MM.1S (cell line): ENCODE measurements around the gene ARGLU1.

Experiments
- DNase-seq: peaks from one replicate; pipeline ENCODE4 v3.0.0-alpha.2; 2015
- H2AFZ ChIP-seq: fragments of 300-600 bp; sonication (generic); 2 replicates; pipeline ENCODE4 v1.6.0; 2016; ENCODE audit warnings: antibody characterized with exemption, low read length
- H3F3A ChIP-seq: fragments of 300-600 bp; sonication (generic); 2 replicates; pipeline ENCODE4 v1.6.1; 2016; ENCODE audit warnings: mild to moderate bottlenecking, antibody characterized with exemption, low read length, moderate library complexity, mixed read lengths; ENCODE audit not compliant: insufficient read depth
- H3K27ac ChIP-seq: fragments of 300-600 bp; sonication (generic); 2 replicates; pipeline ENCODE4 v1.5.1; 2016; ENCODE audit warnings: mild to moderate bottlenecking, low read length
- H3K27me3 ChIP-seq: fragments of 300-600 bp; sonication (generic); replicated peaks from 2 replicates; pipeline ENCODE4 v1.6.0; 2016; ENCODE audit warnings: low read length; ENCODE audit not compliant: insufficient read depth
- H3K36me3 ChIP-seq: fragments of 300-600 bp; sonication (generic); replicated peaks from 2 replicates; pipeline ENCODE4 v1.6.1; 2016; ENCODE audit warnings: mild to moderate bottlenecking, low read length, mixed read lengths; ENCODE audit not compliant: insufficient read depth
- H3K4me1 ChIP-seq: fragments of 300-600 bp; sonication (generic); 2 replicates; pipeline ENCODE4 v1.6.1; 2016; ENCODE audit warnings: low read length, mixed read lengths
- H3K4me2 ChIP-seq: fragments of 300-600 bp; sonication (generic); 2 replicates; pipeline ENCODE4 v1.6.0; 2016; ENCODE audit warnings: low read depth, low read length
- H3K4me3 ChIP-seq: fragments of 300-600 bp; sonication (generic); 2 replicates; pipeline ENCODE4 v1.5.1; 2016; ENCODE audit warnings: low read length, mixed read lengths
- H3K79me2 ChIP-seq: fragments of 300-600 bp; sonication (generic); 2 replicates; pipeline ENCODE4 v1.6.1; 2016; ENCODE audit warnings: mixed run types, low read length, mixed read lengths
- H3K9ac ChIP-seq: fragments of 300-600 bp; sonication (generic); 2 replicates; pipeline ENCODE4 v1.6.1; 2016; ENCODE audit warnings: low read length, mixed read lengths
- H3K9me2 ChIP-seq: fragments of 300-600 bp; sonication (generic); replicated peaks from 2 replicates; pipeline ENCODE4 v1.6.1; 2016; ENCODE audit warnings: mild to moderate bottlenecking, low read length, mixed read lengths; ENCODE audit not compliant: insufficient read depth
- H3K9me3 ChIP-seq: fragments of 300-600 bp; sonication (generic); replicated peaks from 2 replicates; pipeline ENCODE4 v1.6.1; 2016; ENCODE audit warnings: mild to moderate bottlenecking, low read length, mixed read lengths; ENCODE audit not compliant: insufficient read depth
- H4K20me1 ChIP-seq: fragments of 300-600 bp; sonication (generic); 2 replicates; pipeline ENCODE4 v1.6.1; 2016; ENCODE audit warnings: mild to moderate bottlenecking, low read length, moderate library complexity, mixed read lengths; ENCODE audit not compliant: insufficient read depth
- EZH2 ChIP-seq: fragments of 300-600 bp; sonication (generic); optimal IDR thresholded peaks from 2 replicates; pipeline ENCODE3; 2017; ENCODE audit warnings: low read depth, mild to moderate bottlenecking, antibody characterized with exemption, low read length, mixed read lengths
- EZH2phosphoT487 ChIP-seq: fragments of 300-600 bp; sonication (generic); IDR thresholded peaks from 2 replicates; pipeline ENCODE4 v1.6.1; 2018; ENCODE audit warnings: antibody characterized with exemption, low read length
- TF ChIP-seq, protein P1 (sequence below): fragments of 300-600 bp; sonication (generic); IDR thresholded peaks from 2 replicates; pipeline ENCODE4 v1.5.1; 2016; ENCODE audit warnings: antibody characterized with exemption, low read length, mixed read lengths

Gene ARGLU1

DNA sequence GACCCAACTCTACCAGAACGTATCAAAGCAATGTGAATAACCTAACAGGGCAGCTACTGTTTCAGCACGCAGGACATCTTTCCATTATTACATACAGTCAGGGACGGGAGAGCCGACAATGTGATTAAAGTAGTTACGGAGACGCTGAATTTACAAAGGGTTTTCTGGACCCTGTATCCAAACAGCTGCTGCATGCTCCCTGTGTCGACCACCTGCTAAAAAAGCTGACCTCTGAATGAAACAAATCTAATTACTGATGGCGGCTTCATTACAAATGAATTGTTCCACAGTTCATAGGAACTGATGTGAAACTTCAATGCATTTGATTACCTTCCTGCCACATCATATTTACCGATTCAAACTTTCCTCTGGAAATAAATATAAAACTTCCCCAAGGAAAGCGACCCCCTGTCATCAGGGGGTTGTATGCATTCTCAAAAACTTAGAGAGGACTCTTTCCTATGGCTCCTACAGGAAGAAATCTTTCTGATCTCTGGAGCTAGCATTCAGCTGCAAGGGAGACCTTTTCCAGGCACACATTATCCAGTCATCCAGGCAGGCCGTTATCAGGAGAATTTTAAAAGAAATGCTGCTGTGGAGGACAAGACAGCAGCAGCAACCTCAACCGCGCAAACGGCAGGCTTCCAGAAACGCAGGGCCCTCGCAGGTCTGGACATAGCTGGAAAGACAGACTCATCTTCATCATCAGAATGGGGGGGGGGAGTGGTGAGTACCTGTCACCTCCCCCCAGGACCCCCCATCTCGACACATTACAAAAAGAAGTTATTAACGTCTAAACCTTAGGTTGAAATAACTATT lies 35.6 kb downstream of the ARGLU1 start:
- H3K79me2 ChIP-seq: no peaks in the 10 kb centered on the region
- H4K20me1 ChIP-seq: no peaks in the 10 kb centered on the region; the same call in 1 of the 2 replicates
- TF ChIP-seq EZH2phosphoT487 (no peak), EZH2 (no peak)
- H3K27me3 ChIP-seq: 0 out of 2 replicates have a peak, but pooled peaks cover 5% of the 10 kb centered on the region
- H3K4me2 ChIP-seq: peak overlapping the region; percentile 96; the same call in 1 of the 2 replicates
- peaks cover 10% of the 10 kb centered on the region; the same call in 1 of the 2 replicates for H3K4me1 ChIP-seq
- no peak overlapping the region for H3K9ac ChIP-seq
- H3K4me3 ChIP-seq: peak overlapping the region; percentile 14; the same call in 1 of the 2 replicates
- H3F3A ChIP-seq: peaks cover 13% of the 10 kb centered on the region
- no peak overlapping the region for H2AFZ ChIP-seq
- no peaks in the 10 kb centered on the region for H3K36me3 ChIP-seq
- H3K9me2 ChIP-seq: no peaks in the 10 kb centered on the region
- H3K9me3 ChIP-seq: no peaks in the 10 kb centered on the region
- no peak overlapping the region for H3K27ac ChIP-seq
- no peak for DNase-seq

GRCh38 chr13:106530980-106531481 lies 36.9 kb downstream of the ARGLU1 start:
- H3K27me3 ChIP-seq: 0 out of 2 replicates have a peak, but pooled peaks cover 5% of the 10 kb centered on the region
- H3K9me3 ChIP-seq: no peaks in the 10 kb centered on the region
- TF ChIP-seq EZH2 (no peak), EZH2phosphoT487 (no peak)
- TF ChIP-seq, protein P1, sequence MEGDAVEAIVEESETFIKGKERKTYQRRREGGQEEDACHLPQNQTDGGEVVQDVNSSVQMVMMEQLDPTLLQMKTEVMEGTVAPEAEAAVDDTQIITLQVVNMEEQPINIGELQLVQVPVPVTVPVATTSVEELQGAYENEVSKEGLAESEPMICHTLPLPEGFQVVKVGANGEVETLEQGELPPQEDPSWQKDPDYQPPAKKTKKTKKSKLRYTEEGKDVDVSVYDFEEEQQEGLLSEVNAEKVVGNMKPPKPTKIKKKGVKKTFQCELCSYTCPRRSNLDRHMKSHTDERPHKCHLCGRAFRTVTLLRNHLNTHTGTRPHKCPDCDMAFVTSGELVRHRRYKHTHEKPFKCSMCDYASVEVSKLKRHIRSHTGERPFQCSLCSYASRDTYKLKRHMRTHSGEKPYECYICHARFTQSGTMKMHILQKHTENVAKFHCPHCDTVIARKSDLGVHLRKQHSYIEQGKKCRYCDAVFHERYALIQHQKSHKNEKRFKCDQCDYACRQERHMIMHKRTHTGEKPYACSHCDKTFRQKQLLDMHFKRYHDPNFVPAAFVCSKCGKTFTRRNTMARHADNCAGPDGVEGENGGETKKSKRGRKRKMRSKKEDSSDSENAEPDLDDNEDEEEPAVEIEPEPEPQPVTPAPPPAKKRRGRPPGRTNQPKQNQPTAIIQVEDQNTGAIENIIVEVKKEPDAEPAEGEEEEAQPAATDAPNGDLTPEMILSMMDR: no peak
- no peak overlapping the region for H3K4me3 ChIP-seq
- H3K79me2 ChIP-seq: no peaks in the 10 kb centered on the region
- no peak overlapping the region for H3K9ac ChIP-seq
- H3K4me2 ChIP-seq: no peak overlapping the region
- peaks cover 10% of the 10 kb centered on the region for H3F3A ChIP-seq
- DNase-seq: no peak
- H2AFZ ChIP-seq: no peak overlapping the region
- no peaks in the 10 kb centered on the region for H3K36me3 ChIP-seq
- no peaks in the 10 kb centered on the region for H3K9me2 ChIP-seq
- peaks cover 10% of the 10 kb centered on the region; the same call in 1 of the 2 replicates for H3K4me1 ChIP-seq
- H4K20me1 ChIP-seq: no peaks in the 10 kb centered on the region
- no peak overlapping the region for H3K27ac ChIP-seq

DNA sequence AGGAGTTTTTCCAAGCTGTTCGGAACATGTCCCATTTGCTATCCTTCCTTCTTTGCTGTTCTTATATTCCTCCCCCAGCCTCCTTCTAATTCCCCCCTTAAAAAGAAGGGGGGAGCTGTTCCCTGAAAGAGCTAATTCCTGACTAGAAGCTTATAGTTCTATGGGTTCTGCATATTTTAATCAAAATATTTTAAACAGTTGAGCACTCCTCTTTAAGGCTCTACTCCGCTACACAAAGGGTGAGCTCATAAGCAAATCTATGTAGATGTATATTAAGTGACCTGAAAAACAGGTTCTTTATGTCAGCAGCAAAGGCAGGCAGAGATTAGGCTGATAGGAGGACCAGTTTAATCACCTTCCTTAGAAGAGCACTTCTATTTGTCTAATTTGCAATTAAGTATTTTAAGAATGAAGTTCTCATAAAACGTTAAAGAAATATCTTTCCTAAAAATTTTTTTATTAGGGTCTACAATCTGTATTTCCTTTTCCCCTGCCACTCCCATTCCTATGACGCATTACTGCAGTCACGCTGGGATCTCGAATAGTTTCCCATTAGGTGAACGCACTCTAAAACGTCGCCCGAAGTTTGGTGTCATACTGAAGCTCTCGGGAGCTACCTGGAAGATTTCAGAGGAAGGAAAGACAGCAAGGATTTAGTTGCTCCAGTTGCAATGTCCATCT lies 37.6 kb downstream of the ARGLU1 start:
- H3K9me3 ChIP-seq: no peaks in the 10 kb centered on the region
- H3F3A ChIP-seq: peaks cover 7% of the 10 kb centered on the region; the same call in 1 of the 2 replicates
- no peaks in the 10 kb centered on the region for H3K9me2 ChIP-seq
- DNase-seq: no peak
- H3K36me3 ChIP-seq: no peaks in the 10 kb centered on the region
- TF ChIP-seq, protein P1: no peak
- TF ChIP-seq EZH2 (no peak), EZH2phosphoT487 (no peak)
- H3K4me2 ChIP-seq: no peak overlapping the region
- no peak overlapping the region for H3K4me3 ChIP-seq
- H3K27me3 ChIP-seq: 0 out of 2 replicates have a peak, but pooled peaks cover 5% of the 10 kb centered on the region
- peaks cover 10% of the 10 kb centered on the region; the same call in 1 of the 2 replicates for H3K4me1 ChIP-seq
- no peaks in the 10 kb centered on the region for H4K20me1 ChIP-seq
- H3K9ac ChIP-seq: no peak overlapping the region
- H3K79me2 ChIP-seq: no peaks in the 10 kb centered on the region
- no peak overlapping the region for H2AFZ ChIP-seq
- no peak overlapping the region for H3K27ac ChIP-seq
